ENCODE results near the gene SLC39A6.
A peak's percentile ranks its signal among the peaks of the same experiment; 100 is the strongest.
"Not testable (repeated sequence)": the region's sequence is repeated elsewhere in the genome, so short reads cannot be mapped to it uniquely, and the experiment has no call there.

SLC39A6 gene

GRCh38 chr18:36135264-36135663 lies 6.1 kb upstream of the SLC39A6 start:
- no peak for DNase-seq

GRCh38 chr18:36132756-36133155 lies 3.6 kb upstream of the SLC39A6 start:
- no peak for DNase-seq

GRCh38 chr18:36131692-36132483 lies 2.7 kb upstream of the SLC39A6 start:
- no peak for DNase-seq

GRCh38 chr18:36130883-36131653 lies 1.9 kb upstream of the SLC39A6 start:
- DNase-seq: no peak

GRCh38 chr18:36130039-36130831 lies 1.1 kb upstream of the SLC39A6 start:
- DNase-seq: peak; percentile 13

- DNase-seq: no peak
Measured at GRCh38 chr18:36128907-36129299, 237 bp downstream of the SLC39A6 start.

DNA sequence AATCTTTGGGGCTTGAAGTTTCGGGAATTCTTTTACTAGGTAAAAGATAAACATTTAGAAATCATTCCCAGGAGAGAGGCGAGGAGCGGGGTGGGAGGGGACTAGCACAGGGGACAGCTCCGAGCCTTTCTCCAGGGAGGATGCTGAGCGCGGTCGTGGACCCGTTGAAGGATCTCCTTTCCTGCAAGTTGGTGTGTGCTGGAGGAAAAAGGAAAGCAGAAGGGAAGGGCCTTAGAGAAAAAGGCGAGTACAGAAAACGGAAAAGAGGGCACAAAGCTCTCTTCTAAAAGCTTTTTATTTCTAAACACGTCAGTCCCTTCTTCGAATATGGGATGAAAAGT lies 640 bp downstream of the SLC39A6 start:
- no peak for DNase-seq

- no peak for DNase-seq
Measured at GRCh38 chr18:36127836-36128529, 1.2 kb downstream of the SLC39A6 start.

- DNase-seq: no peak
Measured at GRCh38 chr18:36126668-36127067, 2.5 kb downstream of the SLC39A6 start.

GRCh38 chr18:36124841-36125240 lies 4.3 kb downstream of the SLC39A6 start:
- DNase-seq: no peak

DNA sequence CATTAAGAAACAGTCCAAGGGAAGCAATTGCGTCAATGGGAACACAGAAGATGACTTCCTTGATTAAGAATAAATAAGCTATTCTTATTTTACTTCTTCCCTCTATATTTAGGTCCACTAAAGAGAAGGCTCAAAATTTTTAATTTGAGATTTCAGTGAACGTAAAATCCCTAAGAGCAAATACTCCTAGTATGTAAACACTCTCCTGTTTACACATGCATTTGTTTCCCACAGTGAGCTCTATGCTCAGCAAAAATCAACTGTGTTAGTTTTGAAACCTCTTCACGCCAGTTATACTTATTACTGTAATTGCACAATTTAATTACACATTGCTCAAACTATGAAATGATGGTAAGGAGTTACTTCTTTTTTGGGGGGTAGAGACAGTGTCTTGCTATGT lies 8.8 kb downstream of the SLC39A6 start:
- DNase-seq: no peak

DNA sequence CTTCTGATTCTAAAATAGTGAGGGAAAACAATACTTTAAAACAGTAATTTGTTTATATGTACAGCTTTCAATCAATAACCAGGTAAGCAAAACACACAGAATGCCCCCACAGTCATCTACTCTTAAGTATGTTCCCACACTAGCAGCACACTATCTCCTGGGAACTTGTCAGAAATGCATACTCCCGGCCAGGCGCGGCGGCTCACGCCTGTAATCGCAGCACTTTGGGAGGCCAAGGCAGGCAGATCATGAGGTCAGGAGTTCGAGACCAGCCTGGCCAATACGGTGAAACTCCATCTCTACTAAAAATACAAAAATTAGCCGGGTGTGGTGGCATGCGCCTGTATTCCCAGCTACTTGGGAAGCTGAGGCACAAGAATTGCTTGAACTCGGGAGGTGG lies 12.4 kb downstream of the SLC39A6 start:
- DNase-seq: not testable (repeated sequence)

- no peak for DNase-seq
Measured at GRCh38 chr18:36114738-36115137, 14.4 kb downstream of the SLC39A6 start.

- no peak for DNase-seq
Measured at GRCh38 chr18:36114251-36114650, 14.9 kb downstream of the SLC39A6 start.

DNA sequence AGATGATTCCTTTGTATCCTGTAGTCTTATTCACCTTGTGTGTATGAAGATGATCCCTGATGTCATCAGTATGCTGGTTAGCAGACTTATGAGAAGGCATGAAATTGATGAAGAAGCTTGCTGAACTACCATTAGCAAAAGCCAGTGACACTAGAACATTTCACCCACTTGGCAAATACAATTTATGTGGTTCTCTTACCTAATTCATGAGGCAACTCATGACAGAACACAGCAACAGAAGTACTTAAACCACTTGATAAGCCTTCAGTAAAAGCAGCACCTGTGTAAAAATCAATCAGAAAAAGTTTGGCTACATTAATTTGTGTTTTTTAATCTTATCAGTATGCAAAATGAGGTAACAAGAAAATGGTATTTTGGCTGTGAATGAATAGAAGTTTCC lies 16.8 kb downstream of the SLC39A6 start:
- DNase-seq: no peak

GRCh38 chr18:36109737-36110136 lies 19.4 kb downstream of the SLC39A6 start:
- DNase-seq: no peak

DNA sequence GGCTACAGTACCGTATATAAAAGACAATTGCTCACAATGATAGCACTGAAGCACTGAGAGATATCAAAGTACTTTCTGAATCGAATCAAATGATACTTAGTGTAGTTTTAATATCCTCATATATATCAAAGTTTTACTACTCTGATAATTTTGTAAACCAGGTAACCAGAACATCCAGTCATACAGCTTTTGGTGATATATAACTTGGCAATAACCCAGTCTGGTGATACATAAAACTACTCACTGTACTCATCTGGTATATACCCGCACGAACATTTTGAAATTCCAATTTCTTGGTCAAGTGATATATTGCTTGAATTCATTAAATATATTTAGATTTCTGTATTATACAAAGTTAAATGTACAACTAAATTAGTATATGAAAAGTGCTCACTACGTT lies 20.5 kb downstream of the SLC39A6 start:
- no peak for DNase-seq

DNA sequence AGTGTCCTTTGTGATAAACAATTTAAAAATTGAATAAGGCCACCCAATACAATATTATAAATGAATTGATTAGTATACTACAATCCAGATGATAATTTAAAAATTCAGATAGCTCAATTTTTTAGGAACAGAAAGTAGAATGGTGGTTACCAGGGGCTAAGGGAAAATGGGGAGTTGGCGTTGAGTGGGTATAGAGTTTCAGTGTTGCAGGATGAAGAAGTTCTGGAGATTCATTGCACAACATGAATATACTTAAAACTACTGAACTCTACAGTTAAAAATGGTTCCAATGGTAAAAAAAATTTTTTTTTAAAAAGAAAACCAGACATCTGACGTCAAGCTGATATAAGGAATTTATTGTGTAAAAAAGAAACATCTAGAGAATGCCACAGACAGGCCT lies 20.9 kb downstream of the SLC39A6 start:
- DNase-seq: peak; percentile 46

- DNase-seq: no peak
Measured at GRCh38 chr18:36107477-36107876, 21.7 kb downstream of the SLC39A6 start.

DNA sequence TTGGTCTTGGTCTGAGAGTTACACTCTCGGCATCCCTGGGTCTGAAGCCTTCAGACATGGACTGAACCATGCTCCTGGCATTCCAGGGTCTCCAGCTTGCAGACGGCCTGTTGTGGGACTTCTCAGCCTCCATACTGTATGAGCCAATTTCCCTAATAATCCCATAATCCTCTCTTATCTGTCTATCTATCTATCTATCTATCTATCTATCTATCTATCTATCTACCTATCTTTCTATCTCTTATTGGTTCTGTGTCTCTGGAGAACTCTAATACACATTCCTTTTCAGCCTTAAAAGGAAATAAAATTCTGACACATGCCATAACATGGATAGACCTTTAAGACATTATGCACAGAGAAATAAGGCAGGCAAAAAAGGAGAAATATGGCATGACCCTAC lies 24.4 kb downstream of the SLC39A6 start:
- no peak for DNase-seq

DNA sequence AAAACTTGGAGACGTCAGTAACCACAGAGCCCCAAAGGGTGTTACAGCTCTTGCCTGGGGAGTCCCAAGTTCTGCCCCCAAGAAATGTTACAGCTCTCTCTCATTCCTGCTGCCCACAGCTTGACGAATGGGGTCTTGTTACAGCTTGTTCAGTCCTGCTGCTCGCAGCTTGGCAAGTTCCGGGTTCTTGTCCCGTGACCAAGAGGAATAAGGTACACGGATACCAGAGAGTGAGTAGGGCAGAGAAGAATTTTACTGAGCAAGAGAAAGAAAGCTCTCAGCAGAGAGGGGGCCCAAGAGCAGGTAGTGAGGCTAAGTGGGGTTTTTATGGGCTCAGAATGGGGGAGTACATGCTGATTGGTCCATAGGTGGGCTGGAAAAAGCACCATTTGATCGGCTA lies 27.2 kb downstream of the SLC39A6 start:
- no peak for DNase-seq

DNA sequence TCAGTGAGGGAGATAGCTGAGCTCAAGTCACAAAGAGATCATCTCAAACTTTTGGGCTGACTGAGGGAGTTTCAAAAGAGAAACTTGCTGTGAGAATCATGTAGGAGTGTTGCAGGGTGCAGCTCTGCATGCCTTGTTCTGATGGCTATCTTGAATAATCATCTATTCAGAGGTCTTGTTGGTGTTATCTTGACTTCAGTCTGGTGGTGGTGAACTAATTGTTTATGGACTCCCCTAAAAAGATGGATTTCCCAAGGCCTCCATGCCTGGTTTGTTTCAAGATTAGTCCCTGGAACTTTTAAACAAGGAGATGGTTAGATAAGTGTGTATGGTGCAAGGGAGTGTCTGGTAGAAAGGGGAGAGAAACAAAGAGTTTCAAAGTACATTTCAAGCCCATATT lies 29.8 kb downstream of the SLC39A6 start:
- DNase-seq: no peak

GRCh38 chr18:36096955-36097354 lies 32.2 kb downstream of the SLC39A6 start:
- no peak for DNase-seq
